RWPE2 (cell line): ENCODE data around the gene GCNT1.
"Not testable (repeated sequence)": the region's sequence is repeated elsewhere in the genome, so short reads cannot be mapped to it uniquely, and the experiment has no call there.

Source experiments
- ATAC-seq: fragments of 200-7000 bp; cut with Tn5 transposase; 3 replicates; pipeline ENCODE4 v1.9.1; 2021; ENCODE audit warnings: low read depth
- DNase-seq: peaks from one replicate; pipeline ENCODE4 v3.0.0-alpha.2; 2020; ENCODE audit warnings: low spot score
- H3K27ac ChIP-seq: fragments of 450-650 bp; 2 replicates; pipeline ENCODE4 v1.5.1; 2017; ENCODE audit warnings: mild to moderate bottlenecking; ENCODE audit not compliant: poor library complexity, severe bottlenecking
- H3K27me3 ChIP-seq: fragments of 250-450 bp; sonication (Bioruptor Pico); 2 replicates; pipeline ENCODE4 v1.5.1; 2021; ENCODE audit warnings: mild to moderate bottlenecking, moderate library complexity; ENCODE audit not compliant: insufficient read depth, poor library complexity, severe bottlenecking
- H3K36me3 ChIP-seq: fragments of 250-450 bp; sonication (Bioruptor Pico); 2 replicates; pipeline ENCODE4 v1.5.1; 2020; ENCODE audit warnings: low read depth, mild to moderate bottlenecking, moderate library complexity
- H3K4me1 ChIP-seq: fragments of 250-450 bp; sonication (Bioruptor Pico); 2 replicates; pipeline ENCODE4 v1.5.1; 2021; ENCODE audit warnings: mild to moderate bottlenecking, moderate library complexity; ENCODE audit not compliant: insufficient read depth, poor library complexity, severe bottlenecking
- H3K4me3 ChIP-seq: fragments of 250-450 bp; sonication (Bioruptor Pico); 2 replicates; pipeline ENCODE4 v1.5.1; 2021; ENCODE audit warnings: mild to moderate bottlenecking, moderate library complexity; ENCODE audit not compliant: severe bottlenecking
- H3K9me3 ChIP-seq: fragments of 250-450 bp; sonication (Bioruptor Pico); 2 replicates; pipeline ENCODE4 v1.5.1; 2021; ENCODE audit warnings: mild to moderate bottlenecking, moderate library complexity; ENCODE audit not compliant: severe bottlenecking
- CTCF ChIP-seq: fragments of 450-650 bp; IDR thresholded peaks from one replicate; pipeline ENCODE4 v1.5.1; 2017; ENCODE audit warnings: mild to moderate bottlenecking, moderate library complexity; ENCODE audit not compliant: poor library complexity, severe bottlenecking

The GCNT1 gene

GRCh38 chr9:76465442-76466298, 6.7 kb downstream of the GCNT1 start:
- no peaks in the 10 kb centered on the region for H3K27me3 ChIP-seq
- no peaks in the 10 kb centered on the region; the same call in 1 of the 2 replicates for H3K36me3 ChIP-seq
- no peaks in the 10 kb centered on the region for H3K9me3 ChIP-seq
- DNase-seq (no peak), ATAC-seq (no peak)
- H3K4me1 ChIP-seq: peaks cover 1% of the 10 kb centered on the region
- TF ChIP-seq CTCF: no peak
- no peak overlapping the region for H3K4me3 ChIP-seq
- H3K27ac ChIP-seq: no peak overlapping the region

- Histone ChIP-seq H3K36me3 (no peaks in the 10 kb centered on the region; the same call in 1 of the 2 replicates), H3K4me1 (no peaks in the 10 kb centered on the region), H3K27me3 (no peaks in the 10 kb centered on the region), H3K9me3 (no peaks in the 10 kb centered on the region), H3K4me3 (no peak overlapping the region), H3K27ac (no peak overlapping the region)
- no peak for TF ChIP-seq CTCF
- ATAC-seq (no peak), DNase-seq (no peak)
Observed at GRCh38 chr9:76466299-76466605, 7.3 kb downstream of the GCNT1 start.

- no peak for TF ChIP-seq CTCF
- H3K9me3 ChIP-seq: no peaks in the 10 kb centered on the region
- no peaks in the 10 kb centered on the region for H3K4me1 ChIP-seq
- no peak overlapping the region for H3K27ac ChIP-seq
- ATAC-seq (no peak), DNase-seq (no peak)
- peaks cover 6% of the 10 kb centered on the region; the same call in 1 of the 2 replicates for H3K36me3 ChIP-seq
- no peaks in the 10 kb centered on the region for H3K27me3 ChIP-seq
- no peak overlapping the region for H3K4me3 ChIP-seq
Observed at GRCh38 chr9:76474419-76474818, 15.4 kb downstream of the GCNT1 start.

- no peak for TF ChIP-seq CTCF
- Histone ChIP-seq H3K36me3 (peaks cover 6% of the 10 kb centered on the region; the same call in 1 of the 2 replicates), H3K27me3 (no peaks in the 10 kb centered on the region), H3K4me1 (no peaks in the 10 kb centered on the region), H3K9me3 (no peaks in the 10 kb centered on the region), H3K27ac (no peak overlapping the region), H3K4me3 (no peak overlapping the region)
- ATAC-seq (no peak), DNase-seq (no peak)
Observed at GRCh38 chr9:76475686-76476085, 16.7 kb downstream of the GCNT1 start.

- ATAC-seq, H3K9me3 ChIP-seq, H3K36me3 ChIP-seq, H3K4me3 ChIP-seq, DNase-seq, H3K4me1 ChIP-seq, H3K27ac ChIP-seq, H3K27me3 ChIP-seq: not testable (repeated sequence)
Observed at GRCh38 chr9:76477818-76478217, 18.8 kb downstream of the GCNT1 start.
